ENCODE results near the gene PRODH.
"Not testable (repeated sequence)": the region's sequence is repeated elsewhere in the genome, so short reads cannot be mapped to it uniquely, and the experiment has no call there.

DNA sequence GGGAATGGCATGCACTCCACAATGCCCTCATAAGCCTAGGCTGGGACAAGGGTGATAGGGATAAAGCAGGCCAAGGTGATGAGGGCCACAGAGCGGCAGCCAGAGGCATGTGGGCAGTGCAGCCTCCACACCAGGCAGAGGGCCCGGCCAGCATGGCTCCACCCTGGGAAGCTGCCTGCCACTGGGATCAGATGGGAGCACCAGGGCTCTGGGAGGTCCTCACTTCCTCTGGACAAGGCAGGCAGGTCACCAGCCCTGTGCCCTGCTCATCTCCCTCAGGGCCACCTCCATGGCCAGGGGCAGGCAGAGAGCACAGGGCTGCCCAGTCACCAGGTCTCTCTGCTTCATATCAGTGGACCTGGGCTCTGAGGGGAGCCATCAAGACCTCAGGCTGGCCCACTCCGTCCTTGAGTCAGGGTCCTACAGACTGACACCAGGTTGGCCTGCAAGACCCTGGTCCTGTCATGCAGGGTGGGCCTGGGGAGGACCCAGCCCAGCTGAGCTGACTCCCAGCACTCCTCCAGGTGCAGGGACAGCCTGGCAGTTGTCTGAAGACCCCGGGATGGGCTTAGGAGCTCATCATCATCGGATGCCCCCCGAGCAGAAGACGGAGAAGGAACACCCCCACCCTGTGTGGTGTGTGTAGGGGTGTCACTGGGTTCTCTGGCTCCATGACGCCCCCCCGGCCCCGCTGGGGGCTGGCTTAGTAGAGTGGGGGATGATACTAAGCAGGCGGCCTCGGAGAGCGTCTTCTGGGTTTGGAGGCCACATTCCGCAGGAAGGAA is 33.3 kb upstream of the PRODH start:
- not testable (repeated sequence) for TF ChIP-seq EZH2 (IDR thresholded peaks at IDR 0.05; ENCODE audit: low read depth); CTCF (conservative IDR thresholded peaks at IDR 0.05)

Data from PC-9 (cell line).